ENCODE results near the gene SLC12A5. TPM values are rescaled to one million over a fixed set of nuclear protein-coding genes. Genes with fewer than 3 reads are reported as not detected.

SLC12A5 gene
- total RNA-seq, 1 donor from 2014 or later, result 8.8 TPM

DNA sequence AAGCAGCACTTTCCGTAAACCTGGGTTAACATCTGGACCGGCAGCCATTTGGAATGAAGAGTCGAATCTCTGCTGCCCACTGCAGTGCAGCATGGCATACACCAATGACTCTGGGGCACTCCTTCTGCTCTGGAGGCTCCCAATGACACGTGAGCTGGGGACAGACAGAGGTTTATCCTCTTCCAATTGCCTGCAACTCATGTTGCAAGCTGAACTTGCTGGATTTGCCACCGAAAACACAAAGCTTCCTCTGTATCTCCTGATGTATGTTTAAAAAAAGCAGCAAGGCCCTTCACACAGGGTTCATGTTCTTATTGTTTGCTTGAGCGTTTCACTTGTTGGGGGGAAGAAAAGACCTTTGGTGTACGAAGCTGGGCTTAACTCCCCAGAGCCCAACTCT lies 49.9 kb downstream of the SLC12A5 start:
- Mint-ChIP-seq H3K4me3 (ENCODE audit: low read depth) (no peak overlapping the region), H3K9me3 (ENCODE audit: low read depth) (no peaks in the 10 kb centered on the region), H3K36me3 (ENCODE audit: insufficient read depth) (peaks cover 11% of the 10 kb centered on the region), H3K27ac (no peak overlapping the region), H3K27me3 (no peaks in the 10 kb centered on the region), H3K4me1 (ENCODE audit: low read depth) (peaks cover 18% of the 10 kb centered on the region)
- no peak for TF ChIP-seq CTCF (IDR thresholded peaks at IDR 0.05; ENCODE audit: unreplicated experiment)
- DNase-seq (ENCODE audit: low spot score, unreplicated experiment), result no peak

GRCh38 chr20:46081074-46081473 lies 52.1 kb downstream of the SLC12A5 start:
- Mint-ChIP-seq H3K27ac (no peak overlapping the region), H3K27me3 (no peaks in the 10 kb centered on the region), H3K9me3 (ENCODE audit: low read depth) (no peaks in the 10 kb centered on the region), H3K4me1 (ENCODE audit: low read depth) (peaks cover 26% of the 10 kb centered on the region), H3K36me3 (ENCODE audit: insufficient read depth) (peaks cover 6% of the 10 kb centered on the region), H3K4me3 (ENCODE audit: low read depth) (no peak overlapping the region)
- no peak for TF ChIP-seq CTCF (IDR thresholded peaks at IDR 0.05; ENCODE audit: unreplicated experiment)
- no peak for DNase-seq (ENCODE audit: low spot score, unreplicated experiment)

DNA sequence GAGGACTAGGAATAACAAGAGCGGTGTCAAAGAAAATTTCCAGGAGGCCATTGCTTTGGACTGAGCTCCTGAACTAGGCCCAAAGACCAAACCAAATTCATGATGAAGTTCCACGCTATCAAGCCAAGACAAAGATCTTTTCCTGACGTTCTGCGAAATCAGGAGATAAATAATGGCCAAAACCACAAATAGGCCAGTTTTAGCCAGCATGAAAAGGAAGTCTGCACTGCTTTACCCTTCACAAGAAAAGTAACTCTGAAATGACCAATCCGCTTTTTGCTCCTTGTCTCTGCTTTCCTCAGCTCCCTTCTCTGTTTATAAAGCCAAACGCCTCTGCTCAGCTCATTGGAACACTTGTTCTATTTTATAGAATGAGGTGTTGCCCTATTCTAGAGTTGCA lies 54.1 kb downstream of the SLC12A5 start:
- H3K4me3 Mint-ChIP-seq (ENCODE audit: low read depth), result no peak overlapping the region
- peaks cover 4% of the 10 kb centered on the region for H3K36me3 Mint-ChIP-seq (ENCODE audit: insufficient read depth)
- peaks cover 30% of the 10 kb centered on the region for H3K4me1 Mint-ChIP-seq (ENCODE audit: low read depth)
- no peak for TF ChIP-seq CTCF (IDR thresholded peaks at IDR 0.05; ENCODE audit: unreplicated experiment)
- no peaks in the 10 kb centered on the region for H3K9me3 Mint-ChIP-seq (ENCODE audit: low read depth)
- H3K27ac Mint-ChIP-seq, result no peak overlapping the region
- DNase-seq (ENCODE audit: low spot score, unreplicated experiment), result no peak
- H3K27me3 Mint-ChIP-seq, result no peaks in the 10 kb centered on the region

- H3K9me3 Mint-ChIP-seq (ENCODE audit: low read depth), result no peaks in the 10 kb centered on the region
- no peak overlapping the region for H3K27ac Mint-ChIP-seq
- peaks cover 1% of the 10 kb centered on the region for H3K36me3 Mint-ChIP-seq (ENCODE audit: insufficient read depth)
- H3K4me1 Mint-ChIP-seq (ENCODE audit: low read depth), result peaks cover 33% of the 10 kb centered on the region
- TF ChIP-seq CTCF (IDR thresholded peaks at IDR 0.05; ENCODE audit: unreplicated experiment), result no peak
- no peak for DNase-seq (ENCODE audit: low spot score, unreplicated experiment)
- H3K27me3 Mint-ChIP-seq, result no peaks in the 10 kb centered on the region
- no peak overlapping the region for H3K4me3 Mint-ChIP-seq (ENCODE audit: low read depth)
Measured at GRCh38 chr20:46083531-46084061, 54.6 kb downstream of the SLC12A5 start.

GRCh38 chr20:46084805-46085178 lies 55.8 kb downstream of the SLC12A5 start:
- TF ChIP-seq CTCF (IDR thresholded peaks at IDR 0.05; ENCODE audit: unreplicated experiment), result no peak
- Mint-ChIP-seq H3K9me3 (ENCODE audit: low read depth) (no peaks in the 10 kb centered on the region), H3K4me3 (ENCODE audit: low read depth) (no peak overlapping the region), H3K27ac (no peak overlapping the region), H3K36me3 (ENCODE audit: insufficient read depth) (no peaks in the 10 kb centered on the region), H3K27me3 (no peaks in the 10 kb centered on the region), H3K4me1 (ENCODE audit: low read depth) (peaks cover 30% of the 10 kb centered on the region)
- no peak for DNase-seq (ENCODE audit: low spot score, unreplicated experiment)
